Endothelial cell of umbilical vein (primary cell): ENCODE results near the gene SHFL. TPM values are rescaled to one million over a fixed set of nuclear protein-coding genes. Genes with fewer than 3 reads are reported as not detected.

ENCODE experiments used
- BruUV-seq: library from RNA; stranded (reverse); fragments of 400-500 nt; replicated peaks from 2 replicates; lab custom pipeline; 2021; lab: Mats Ljungman, UMichigan
- CTCF ChIA-PET: fragments of 300-600, 350-600 bp; sonication (Branson Sonifier 250); formaldehyde crosslinking; loops from one replicate; lab custom pipeline; 2021; ENCODE audit warnings: antibody characterized with exemption, inconsistent platforms; lab: Charles Lee
- POLR2A ChIA-PET: fragments of 300-600, 350-600 bp; sonication (Branson Sonifier 250); formaldehyde crosslinking; loops from one replicate; lab custom pipeline; 2021; ENCODE audit warnings: antibody characterized with exemption, inconsistent platforms; lab: Charles Lee
- DNase-seq: peaks from one replicate; pipeline ENCODE4 v3.0.0-alpha.2; 2011; ENCODE audit warnings: low read depth, low spot score
- FAIRE-seq: peaks from 2 replicates; lab custom pipeline; 2011; peaks lifted over from hg19 to GRCh38; lab: Jason Lieb, UNC
- H2AFZ ChIP-seq: 2 replicates; pipeline ENCODE4 v1.6.0; 2012; ENCODE audit warnings: low read depth, low read length, control low read depth, inconsistent platforms
- H3K27ac ChIP-seq: 2 replicates; pipeline ENCODE4 v1.5.1; 2011; ENCODE audit warnings: low read depth, mild to moderate bottlenecking, control low read depth, low read length, moderate library complexity; ENCODE audit not compliant: insufficient read depth
- H3K27me3 ChIP-seq, 2 experiments: 2 replicates each; pipeline versions ENCODE4 v1.6.0 to v1.6.1; 2011; ENCODE audit warnings: low read length in 2 of 2, mixed read lengths in 1 of 2; ENCODE audit not compliant: control insufficient read depth in 2 of 2, insufficient read depth in 2 of 2
- H3K36me3 ChIP-seq, 2 experiments: 2 replicates in 1 of 2; 3 replicates in 1 of 2; pipeline ENCODE4 v1.5.1; 2011; ENCODE audit warnings: low read length in 2 of 2, mild to moderate bottlenecking in 1 of 2, moderate library complexity in 1 of 2; ENCODE audit not compliant: control insufficient read depth in 2 of 2, insufficient read depth in 2 of 2; ENCODE audit errors: extremely low read depth in 1 of 2
- H3K4me1 ChIP-seq: 3 replicates; pipeline ENCODE4 v1.5.1; 2011; ENCODE audit warnings: mild to moderate bottlenecking, low read length; ENCODE audit not compliant: control insufficient read depth, insufficient read depth; ENCODE audit errors: extremely low read depth
- H3K4me2 ChIP-seq: 2 replicates; pipeline ENCODE4 v1.6.1; 2011; ENCODE audit warnings: low read length, control low read depth, mixed read lengths; ENCODE audit not compliant: insufficient read depth
- H3K4me3 ChIP-seq, 3 experiments: fragments of 200-600 bp in 1 of 3; sonication (generic), shearing (Covaris generic) in 1 of 3; replicated peaks in 1 of 3; 2 replicates each; pipeline ENCODE4 v1.5.1; 2011 to 2016; ENCODE audit warnings: control low read depth in 3 of 3, low read length in 3 of 3, mild to moderate bottlenecking in 2 of 3, inconsistent platforms in 1 of 3, low read depth in 1 of 3, moderate library complexity in 1 of 3; ENCODE audit not compliant: insufficient read depth in 1 of 3
- H3K79me2 ChIP-seq: 2 replicates; pipeline ENCODE4 v1.6.0; 2012; ENCODE audit warnings: low read length, inconsistent platforms; ENCODE audit not compliant: control insufficient read depth, insufficient read depth
- H3K9ac ChIP-seq: replicated peaks from 2 replicates; pipeline ENCODE3; 2011; ENCODE audit warnings: low read length, control low read depth; ENCODE audit not compliant: insufficient read depth; ENCODE audit errors: extremely low read depth
- H3K9me1 ChIP-seq: replicated peaks from 3 replicates; pipeline ENCODE4 v1.6.0; 2011; ENCODE audit warnings: mild to moderate bottlenecking, low read length; ENCODE audit not compliant: control insufficient read depth, insufficient read depth; ENCODE audit errors: extremely low read depth
- H3K9me3 ChIP-seq: replicated peaks from 2 replicates; pipeline ENCODE4 v1.5.1; 2012; ENCODE audit warnings: low read length, inconsistent platforms; ENCODE audit not compliant: control insufficient read depth, insufficient read depth
- H4K20me1 ChIP-seq: replicated peaks from 2 replicates; pipeline ENCODE3; 2011; ENCODE audit warnings: mild to moderate bottlenecking, low read length; ENCODE audit not compliant: control insufficient read depth, insufficient read depth; ENCODE audit errors: extremely low read depth
- GATA2 ChIP-seq: IDR thresholded peaks from 2 replicates; pipeline ENCODE4 v1.7.0; 2011; ENCODE audit warnings: low read depth, mild to moderate bottlenecking, moderate library complexity, mixed read lengths, low read length; ENCODE audit not compliant: insufficient read length, insufficient read depth
- JUN ChIP-seq: IDR thresholded peaks from 2 replicates; pipeline ENCODE4 v1.6.1; 2011; ENCODE audit warnings: borderline replicate concordance, low read depth; ENCODE audit not compliant: insufficient read length, insufficient read depth
- POLR2A ChIP-seq: IDR thresholded peaks from 2 replicates; pipeline ENCODE4 v1.6.1; 2012; ENCODE audit warnings: low read depth, mild to moderate bottlenecking, control low read depth, low read length
- POLR2AphosphoS5 ChIP-seq: IDR thresholded peaks from 2 replicates; pipeline ENCODE4 v1.6.1; 2012; ENCODE audit warnings: low read depth, mild to moderate bottlenecking, control low read depth, low read length, moderate library complexity; ENCODE audit not compliant: insufficient read depth
- dilution Hi-C: fragments of 300-500 bp; cut with MboI; formaldehyde crosslinking; loops from one replicate; pipeline ENCODE4 v1.15.0; 2019; ENCODE audit warnings: low sequenced_read_pairs; ENCODE audit not compliant: extremely low pct_ligation_motif_present
- intact Hi-C: fragments of 100-400 bp; cut with micrococcal nuclease; formaldehyde crosslinking; loops from one replicate; pipeline ENCODE4 v1.10.0; 2022
- polyA plus RNA-seq, 4 experiments: library from polyadenylated mRNA; depleted of rRNA in 3 of 4; stranded (reverse) in 3 of 4; unstranded in 1 of 4; fragments of >200 nt; gene quantifications; 2 replicates each; pipeline versions ENCODE4 v1.2.1 to v1.2.3, GENCODE V29; 2011 to 2012; ENCODE audit warnings: missing spikeins in 1 of 4
- total RNA-seq: library from RNA; stranded (reverse); gene quantifications from 2 replicates; pipeline ENCODE4 v1.2.3, GENCODE V29; 2021
- TF ChIP-seq, protein P1 (sequence below): IDR thresholded peaks from 2 replicates; pipeline ENCODE4 v1.6.1; 2011; ENCODE audit not compliant: insufficient read depth, insufficient read length

The SHFL gene
- total and polyA plus RNA-seq, 2 donors (not counting 3 experiments of a cell fraction or from before 2014, with no cell fraction given), result 34.4 to 36.9 TPM

GRCh38 chr19:10105509-10106099 lies 19.5 kb downstream of the SHFL start:
- peaks cover 9% of the 10 kb centered on the region for H3K4me1 ChIP-seq
- CTCF ChIA-PET, result interaction anchor here (0.6 to 2.1 kb wide), 3 partner anchors 10 to 153 kb away, joined by 3 to 13 read pairs (median 3); no protein-coding TSS in a partner anchor
- no peaks in the 10 kb centered on the region for H4K20me1 ChIP-seq
- no peak overlapping the region for H2AFZ ChIP-seq
- no peaks in the 10 kb centered on the region for H3K9me1 ChIP-seq
- H3K27ac ChIP-seq, result no peak overlapping the region
- peaks cover 28% of the 10 kb centered on the region for H3K79me2 ChIP-seq
- no peaks in the 10 kb centered on the region for H3K9me3 ChIP-seq
- no peak for DNase-seq
- no peak overlapping the region for H3K9ac ChIP-seq
- dilution Hi-C loops (no loop called here), intact Hi-C loops (loop anchor here (1.0 to 10.0 kb wide), 2 partner anchors 9 to 89 kb away; partner anchors contain the start of gene DNMT1)
- H3K27me3 ChIP-seq, result no peaks in the 10 kb centered on the region
- TF ChIP-seq, protein P1, sequence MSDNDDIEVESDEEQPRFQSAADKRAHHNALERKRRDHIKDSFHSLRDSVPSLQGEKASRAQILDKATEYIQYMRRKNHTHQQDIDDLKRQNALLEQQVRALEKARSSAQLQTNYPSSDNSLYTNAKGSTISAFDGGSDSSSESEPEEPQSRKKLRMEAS, result no peak
- TF ChIP-seq GATA2, result no peak
- TF ChIP-seq POLR2AphosphoS5, result no peak
- TF ChIP-seq JUN, result no peak
- TF ChIP-seq POLR2A, result no peak
- FAIRE-seq, result no peak
- peaks cover 4 to 26% of the 10 kb centered on the region in 2 experiments for H3K36me3 ChIP-seq
- POLR2A ChIA-PET, result interaction anchor here (0.8 to 1.9 kb wide), 2 partner anchors 9 to 228 kb away, joined by 4 to 11 read pairs; no protein-coding TSS in a partner anchor
- H3K4me2 ChIP-seq, result no peak overlapping the region
- no TSS peak for BruUV-seq
- H3K4me3 ChIP-seq, result no peak overlapping the region
